Hepatocyte (in vitro differentiated cells): ENCODE data around the gene LRRC1. TPM values are rescaled to one million over a fixed set of nuclear protein-coding genes. Genes with fewer than 3 reads are reported as not detected.

Experiments used
- DNase-seq: peaks from one replicate; pipeline ENCODE4 v3.0.0-alpha.2; 2016; ENCODE audit warnings: low spot score
- H2AFZ ChIP-seq: fragments of 200-600 bp; sonication (generic); 2 replicates; pipeline ENCODE4 v1.6.0; 2016; ENCODE audit warnings: antibody characterized with exemption, mild to moderate bottlenecking
- H3K27ac ChIP-seq: fragments of 200-600 bp; sonication (generic); 2 replicates; pipeline ENCODE4 v1.5.1; 2016; ENCODE audit warnings: mild to moderate bottlenecking
- H3K27me3 ChIP-seq: fragments of 200-600 bp; sonication (generic); 2 replicates; pipeline ENCODE4 v1.6.1; 2016
- H3K36me3 ChIP-seq: fragments of 200-600 bp; sonication (generic); replicated peaks from 2 replicates; pipeline ENCODE4 v1.5.1; 2016; ENCODE audit warnings: low read depth; ENCODE audit not compliant: insufficient read depth
- H3K4me1 ChIP-seq: fragments of 200-600 bp; sonication (generic); 2 replicates; pipeline ENCODE4 v1.5.1; 2016; ENCODE audit warnings: mild to moderate bottlenecking, moderate library complexity; ENCODE audit not compliant: insufficient read depth
- H3K4me2 ChIP-seq: fragments of 200-600 bp; sonication (generic); 2 replicates; pipeline ENCODE4 v1.6.0; 2016
- H3K4me3 ChIP-seq: fragments of 200-600 bp; sonication (generic); 2 replicates; pipeline ENCODE4 v1.5.1; 2016; ENCODE audit warnings: mild to moderate bottlenecking
- H3K79me2 ChIP-seq: fragments of 200-600 bp; sonication (generic); 2 replicates; pipeline ENCODE4 v1.6.0; 2017; ENCODE audit warnings: mild to moderate bottlenecking
- H3K9me2 ChIP-seq: fragments of 200-600 bp; sonication (generic); replicated peaks from 2 replicates; pipeline ENCODE4 v1.6.0; 2017; ENCODE audit warnings: mild to moderate bottlenecking; ENCODE audit not compliant: insufficient read depth
- H3K9me3 ChIP-seq: fragments of 200-600 bp; sonication (generic); 2 replicates; pipeline ENCODE4 v1.5.1; 2016; ENCODE audit warnings: low read depth, mild to moderate bottlenecking
- H4K20me1 ChIP-seq: fragments of 200-600 bp; sonication (generic); 2 replicates; pipeline ENCODE4 v1.6.0; 2016; ENCODE audit warnings: mild to moderate bottlenecking; ENCODE audit not compliant: insufficient read depth, poor library complexity, severe bottlenecking
- CTCF ChIP-seq: fragments of 200-600 bp; sonication (generic); IDR thresholded peaks from 2 replicates; pipeline ENCODE4 v1.5.1; 2016; ENCODE audit warnings: antibody characterized with exemption, mild to moderate bottlenecking; ENCODE audit not compliant: poor library complexity
- EZH2 ChIP-seq: fragments of 200-600 bp; sonication (generic); IDR thresholded peaks from 2 replicates; pipeline ENCODE4 v1.6.1; 2016; ENCODE audit warnings: antibody characterized with exemption, mild to moderate bottlenecking, borderline replicate concordance
- EZH2phosphoT487 ChIP-seq: fragments of 200-600 bp; sonication (generic); IDR thresholded peaks from one replicate; pipeline ENCODE4 v1.6.1; 2018; ENCODE audit warnings: antibody characterized with exemption, mild to moderate bottlenecking, low read depth, moderate library complexity; ENCODE audit not compliant: unreplicated experiment, severe bottlenecking
- WGBS: methylation state at CpG from one replicate; pipeline ENCODE4 v1.1.6; 2016; ENCODE audit warnings: low lambda C conversion rate; ENCODE audit errors: missing lambda C conversion rate; 5-methylcytosine and 5-hydroxymethylcytosine counted together
- polyA plus RNA-seq: library from polyadenylated mRNA; unstranded; fragments of >200 nt; fragmentation: Nextera tagmentation; extraction: Ambion mirVana; gene quantifications from 2 replicates; pipeline ENCODE4 v1.2.1, GENCODE V29; 2016
- total RNA-seq: library from RNA; depleted of rRNA; stranded (reverse); fragments of >200 nt; gene quantifications from 2 replicates; pipeline ENCODE4 v1.2.3, GENCODE V29; 2014

Gene LRRC1
- total and polyA plus RNA-seq, 2 experiments from 2014 or later, result 54.3 to 61.4 TPM

- H2AFZ ChIP-seq, result no peak overlapping the region
- H3K9me2 ChIP-seq, result no peaks in the 10 kb centered on the region
- H3K36me3 ChIP-seq, result no peaks in the 10 kb centered on the region
- H3K79me2 ChIP-seq, result peaks cover 89% of the 10 kb centered on the region
- H3K27ac ChIP-seq, result no peak overlapping the region
- no peak overlapping the region for H3K4me3 ChIP-seq
- no peaks in the 10 kb centered on the region for H3K4me1 ChIP-seq
- no peak for DNase-seq
- no peaks in the 10 kb centered on the region for H4K20me1 ChIP-seq
- TF ChIP-seq CTCF, result no peak
- no peak for TF ChIP-seq EZH2
- no peak for TF ChIP-seq EZH2phosphoT487
- no peaks in the 10 kb centered on the region for H3K9me3 ChIP-seq
- H3K4me2 ChIP-seq, result no peak overlapping the region
- H3K27me3 ChIP-seq, result no peaks in the 10 kb centered on the region
- WGBS, result 92% methylated on average over 2 of the region's 2 CpGs
Measured at GRCh38 chr6:53877151-53877550, 82.3 kb downstream of the LRRC1 start.

GRCh38 chr6:53878808-53879207, 84.0 kb downstream of the LRRC1 start:
- Histone ChIP-seq H4K20me1 (no peaks in the 10 kb centered on the region), H3K4me3 (no peak overlapping the region), H3K27me3 (no peaks in the 10 kb centered on the region), H3K36me3 (no peaks in the 10 kb centered on the region), H3K4me2 (no peak overlapping the region), H3K9me3 (no peaks in the 10 kb centered on the region), H2AFZ (no peak overlapping the region), H3K79me2 (peaks cover 79% of the 10 kb centered on the region), H3K4me1 (no peaks in the 10 kb centered on the region), H3K27ac (no peak overlapping the region), H3K9me2 (no peaks in the 10 kb centered on the region)
- no peak for DNase-seq
- TF ChIP-seq EZH2phosphoT487, result no peak
- WGBS, result 85% methylated on average over 2 of the region's 2 CpGs

GRCh38 chr6:53879608-53880007, 84.8 kb downstream of the LRRC1 start:
- Histone ChIP-seq H3K4me1 (no peaks in the 10 kb centered on the region), H3K27ac (no peak overlapping the region), H3K9me2 (no peaks in the 10 kb centered on the region), H3K27me3 (no peaks in the 10 kb centered on the region), H3K36me3 (no peaks in the 10 kb centered on the region), H2AFZ (no peak overlapping the region), H3K9me3 (no peaks in the 10 kb centered on the region), H3K79me2 (peaks cover 71% of the 10 kb centered on the region), H4K20me1 (no peaks in the 10 kb centered on the region), H3K4me3 (no peak overlapping the region), H3K4me2 (no peak overlapping the region)
- no peak for TF ChIP-seq EZH2
- no peak for TF ChIP-seq CTCF
- TF ChIP-seq EZH2phosphoT487, result no peak
- DNase-seq, result no peak
- WGBS, result 67% methylated on average over 4 of the region's 4 CpGs

- Histone ChIP-seq H4K20me1 (no peaks in the 10 kb centered on the region), H3K9me3 (no peaks in the 10 kb centered on the region), H2AFZ (no peak overlapping the region), H3K9me2 (no peaks in the 10 kb centered on the region), H3K4me2 (no peak overlapping the region), H3K36me3 (no peaks in the 10 kb centered on the region), H3K4me1 (no peaks in the 10 kb centered on the region), H3K79me2 (peaks cover 27% of the 10 kb centered on the region), H3K27me3 (no peaks in the 10 kb centered on the region), H3K27ac (no peak overlapping the region), H3K4me3 (no peak overlapping the region)
- TF ChIP-seq EZH2phosphoT487 (no peak), EZH2 (no peak), CTCF (no peak)
- 84% methylated on average over 2 of the region's 2 CpGs for WGBS
- no peak for DNase-seq
Measured at GRCh38 chr6:53887316-53887715, 92.5 kb downstream of the LRRC1 start.
